HG02571 (cell line): ENCODE results near the gene ARSD.
"Not testable (repeated sequence)": the region's sequence is repeated elsewhere in the genome, so short reads cannot be mapped to it uniquely, and the experiment has no call there.

ENCODE experiments used
- ATAC-seq: cut with Tn5 transposase; IDR thresholded peaks from one replicate; pipeline ENCODE4 v1.9.1; 2021; ENCODE audit warnings: mild to moderate bottlenecking, moderate library complexity; ENCODE audit not compliant: unreplicated experiment

ARSD gene, protein sequence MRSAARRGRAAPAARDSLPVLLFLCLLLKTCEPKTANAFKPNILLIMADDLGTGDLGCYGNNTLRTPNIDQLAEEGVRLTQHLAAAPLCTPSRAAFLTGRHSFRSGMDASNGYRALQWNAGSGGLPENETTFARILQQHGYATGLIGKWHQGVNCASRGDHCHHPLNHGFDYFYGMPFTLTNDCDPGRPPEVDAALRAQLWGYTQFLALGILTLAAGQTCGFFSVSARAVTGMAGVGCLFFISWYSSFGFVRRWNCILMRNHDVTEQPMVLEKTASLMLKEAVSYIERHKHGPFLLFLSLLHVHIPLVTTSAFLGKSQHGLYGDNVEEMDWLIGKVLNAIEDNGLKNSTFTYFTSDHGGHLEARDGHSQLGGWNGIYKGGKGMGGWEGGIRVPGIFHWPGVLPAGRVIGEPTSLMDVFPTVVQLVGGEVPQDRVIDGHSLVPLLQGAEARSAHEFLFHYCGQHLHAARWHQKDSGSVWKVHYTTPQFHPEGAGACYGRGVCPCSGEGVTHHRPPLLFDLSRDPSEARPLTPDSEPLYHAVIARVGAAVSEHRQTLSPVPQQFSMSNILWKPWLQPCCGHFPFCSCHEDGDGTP

GRCh38 chrX:2928583-2929434 lies at the start of gene ARSD:
Gene ARSD (minus strand): TSS chrX:2929339. CDS start chrX:2929275, 64 bp downstream.
- peak; percentile 82 for ATAC-seq

DNA sequence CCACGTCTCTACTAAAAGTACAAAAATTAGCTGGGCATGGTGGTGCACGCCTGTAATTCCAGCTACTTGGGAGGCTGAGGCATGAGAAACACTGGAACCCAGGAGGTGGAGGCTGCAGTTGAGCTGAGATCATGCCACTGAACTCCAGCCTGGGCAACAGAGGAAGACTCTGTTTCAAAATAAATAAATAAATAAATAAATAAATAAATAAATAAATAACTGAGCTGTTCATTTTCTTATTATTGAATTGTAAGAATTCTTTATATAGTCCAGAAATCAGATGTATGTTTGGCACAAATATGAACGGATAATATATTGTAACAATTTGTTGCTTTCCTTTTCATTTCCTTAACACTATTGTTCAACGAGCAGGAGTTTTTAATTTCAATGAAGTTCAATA lies 49.5 kb upstream of the ARSD start:
- ATAC-seq = not testable (repeated sequence)

DNA sequence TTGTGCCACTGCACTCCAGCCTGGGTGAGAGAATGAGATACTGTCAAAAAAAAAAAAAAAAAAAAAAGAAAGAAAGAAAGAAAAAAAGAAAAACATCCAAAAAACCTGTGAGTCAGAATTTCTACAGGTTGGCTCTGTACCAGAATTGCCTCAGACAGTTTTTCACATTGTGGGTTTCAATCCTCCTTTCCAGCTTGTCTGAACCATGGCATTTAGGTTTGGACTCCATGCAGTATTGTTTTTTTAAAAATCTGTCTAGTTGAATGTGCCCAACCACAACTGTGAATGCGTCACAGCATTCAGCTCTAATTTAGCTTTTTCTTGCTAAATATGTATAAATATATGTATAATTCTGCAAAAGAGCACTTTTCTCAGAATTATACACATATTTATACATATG lies 45.8 kb upstream of the ARSD start:
- ATAC-seq = no peak

DNA sequence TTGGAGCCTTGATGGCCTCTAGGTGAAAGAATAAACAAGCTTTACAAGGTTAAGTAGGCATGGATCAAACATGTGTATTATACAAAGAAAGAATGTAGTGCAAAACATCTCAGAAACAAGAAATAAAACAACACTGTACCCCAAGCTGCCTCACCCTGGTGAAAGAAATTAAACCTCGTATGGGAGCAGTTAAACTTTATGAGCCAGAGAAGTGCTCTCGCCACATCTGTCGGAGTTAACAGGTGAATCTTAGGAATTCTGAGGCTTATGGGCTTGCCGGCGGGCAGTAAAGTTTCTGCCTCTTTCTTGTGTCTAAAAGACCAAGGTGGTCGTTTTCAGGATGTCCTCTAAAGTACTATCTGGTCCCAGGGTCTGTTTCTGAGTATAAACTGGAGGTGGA lies 43.3 kb upstream of the ARSD start:
- ATAC-seq = no peak

DNA sequence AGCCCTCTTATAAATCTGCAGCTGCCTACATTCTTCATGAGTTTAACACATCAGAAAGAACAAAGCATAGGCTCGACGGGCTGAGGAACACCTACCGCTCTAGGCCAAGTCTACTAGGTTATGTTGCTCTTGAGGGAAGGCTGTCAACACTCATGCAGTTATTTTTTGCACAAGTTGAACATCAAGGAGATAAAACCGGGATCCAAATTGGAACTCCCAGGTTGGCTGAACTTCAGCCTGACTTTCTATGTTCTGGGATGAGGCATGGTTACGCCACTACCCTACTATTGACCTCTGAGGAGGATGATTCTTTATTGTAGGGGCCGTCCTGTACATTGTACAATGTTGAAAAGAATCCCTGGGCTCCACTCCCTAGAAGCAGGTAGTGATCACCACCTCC lies 39.9 kb upstream of the ARSD start:
- ATAC-seq = no peak

DNA sequence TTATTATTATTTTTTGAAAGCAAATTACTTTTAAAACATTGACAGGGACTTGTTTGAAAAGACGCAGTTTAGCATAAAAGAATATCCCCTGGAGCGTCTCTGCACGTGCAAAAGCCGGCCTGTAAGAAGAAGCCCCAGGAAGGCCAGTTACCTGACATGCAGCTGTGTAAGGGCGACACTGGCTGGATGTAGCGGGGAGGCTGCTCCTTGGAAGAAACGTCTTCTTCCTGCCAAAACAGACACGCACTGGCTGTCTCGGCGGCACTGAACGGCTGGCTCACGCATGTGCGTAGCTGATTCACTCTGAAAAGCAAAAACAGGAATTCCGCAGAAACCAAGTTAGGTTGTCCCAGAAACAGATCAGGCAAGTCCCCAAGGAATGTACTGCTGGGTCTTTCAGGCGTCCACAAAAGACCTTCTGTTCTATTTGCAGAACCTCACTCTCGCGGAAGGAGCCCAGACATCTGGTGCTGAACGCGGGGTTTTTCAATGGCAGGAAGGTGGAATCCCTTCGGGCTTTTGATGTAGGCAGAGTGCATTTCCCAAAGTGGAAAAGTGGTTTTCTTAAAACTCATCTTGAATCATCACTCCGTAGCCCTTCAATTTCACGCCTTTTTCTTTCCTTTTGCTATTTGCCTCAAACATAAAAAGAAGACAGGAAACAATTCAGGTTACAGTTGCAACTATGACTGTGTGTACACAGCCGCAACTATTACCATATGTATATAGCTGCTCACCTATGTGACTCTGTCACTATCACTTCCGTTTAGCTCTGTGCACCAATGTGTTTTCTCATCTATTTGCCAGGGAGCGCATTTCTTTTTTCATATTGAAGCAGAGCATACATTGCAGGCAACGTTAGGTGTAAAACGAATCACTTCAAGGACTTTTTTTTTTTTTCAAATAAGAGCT lies 39.1 kb upstream of the ARSD start:
- no peak for ATAC-seq

GRCh38 chrX:2967584-2967983 lies 38.4 kb upstream of the ARSD start:
- ATAC-seq = no peak

DNA sequence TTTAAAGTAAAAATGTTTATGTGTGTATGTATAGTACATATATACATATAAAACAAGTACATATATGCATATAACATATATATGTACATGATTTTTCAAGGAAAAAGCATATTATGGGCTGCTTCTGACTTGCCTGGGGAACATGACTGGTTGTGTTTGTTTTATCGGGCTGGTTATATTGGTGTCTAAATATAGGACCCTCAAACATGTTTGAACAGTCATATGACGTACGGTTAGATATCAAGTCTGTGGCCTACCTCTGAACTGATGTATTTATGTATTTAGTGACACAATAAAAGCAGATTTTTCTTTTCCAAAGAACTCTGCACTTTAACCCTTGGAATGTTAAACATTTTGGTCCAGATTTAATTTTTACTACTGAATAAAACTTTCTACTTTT lies 37.9 kb upstream of the ARSD start:
- no peak for ATAC-seq

DNA sequence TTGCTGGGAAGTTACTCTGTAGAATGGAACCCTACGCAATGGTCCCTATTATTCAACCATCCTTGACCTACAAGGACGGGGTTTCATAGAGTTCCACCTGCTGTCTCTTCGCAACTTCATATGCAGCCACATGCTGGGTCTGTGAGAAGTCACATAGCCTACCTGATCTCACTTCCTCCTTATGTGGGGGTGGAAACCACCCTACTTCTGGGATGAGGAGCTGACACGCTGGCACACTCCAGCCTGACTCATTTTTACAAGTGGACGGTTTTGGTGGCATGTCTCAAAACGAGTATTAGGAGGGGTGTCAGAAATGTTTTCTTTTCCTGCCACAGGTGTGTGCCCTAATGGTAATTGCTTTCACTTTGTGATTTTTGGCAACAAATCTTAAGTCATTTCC lies 36.8 kb upstream of the ARSD start:
- no peak for ATAC-seq

DNA sequence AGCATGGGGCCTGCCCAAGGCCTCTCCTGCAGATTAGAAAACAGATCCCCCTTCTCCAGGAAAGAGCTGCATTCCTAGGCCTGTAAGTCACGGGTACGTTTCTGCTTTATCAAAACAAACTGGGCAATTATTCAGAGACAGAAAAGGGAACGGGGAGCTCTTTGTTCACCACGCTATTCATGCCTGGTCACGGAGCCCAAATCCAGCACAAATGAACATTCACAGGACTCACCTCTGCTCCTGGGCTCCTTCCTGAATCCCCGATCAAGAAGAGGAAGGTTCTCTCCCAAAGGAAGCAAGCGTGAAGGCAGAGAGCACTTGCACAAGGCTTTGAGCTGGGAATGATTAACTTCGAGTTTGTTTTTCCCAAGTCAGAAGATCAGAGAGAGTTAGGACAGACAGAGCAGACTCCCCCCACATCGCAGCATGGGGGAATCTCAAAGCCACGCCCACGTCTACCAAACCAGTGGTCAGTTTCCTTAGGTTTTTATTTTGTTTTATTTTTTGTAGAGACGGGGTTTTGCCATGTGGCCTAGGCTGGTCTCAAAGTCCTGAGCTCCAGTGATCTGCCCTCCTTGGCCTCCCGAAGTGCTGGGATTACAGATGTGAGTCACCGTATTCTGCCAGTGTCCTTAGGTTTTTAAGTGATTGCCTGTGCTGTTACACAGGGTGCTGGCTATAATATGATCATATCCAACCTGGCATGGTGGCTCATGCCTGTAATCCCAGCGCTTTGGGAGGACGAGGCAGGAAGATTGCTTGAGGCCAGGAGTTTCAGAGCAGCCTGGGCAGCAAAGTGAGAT lies 35.1 kb upstream of the ARSD start:
- ATAC-seq = not testable (repeated sequence)

DNA sequence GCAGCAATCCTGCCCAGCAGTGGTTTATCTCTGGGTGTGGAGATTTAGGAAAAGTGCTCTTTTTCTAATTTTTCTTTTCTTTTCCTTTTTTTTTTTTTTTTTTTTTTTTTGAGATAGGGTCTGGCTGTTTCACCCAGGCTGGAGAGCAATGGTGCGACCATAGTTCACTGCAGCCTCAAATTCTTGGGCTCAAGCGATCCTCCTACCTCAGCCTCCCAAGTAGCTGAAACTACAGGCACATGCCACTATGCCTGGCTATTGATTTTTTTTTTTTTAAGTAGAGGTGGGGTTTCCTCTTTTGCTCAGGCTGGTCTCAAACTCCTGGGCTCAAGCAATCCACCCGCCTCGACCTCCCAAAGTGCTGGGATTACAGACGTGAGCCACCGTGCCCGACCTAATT lies 34.3 kb upstream of the ARSD start:
- ATAC-seq = not testable (repeated sequence)

- no peak for ATAC-seq
These were observed 33.2 kb upstream of the ARSD start for GRCh38 chrX:2962381-2962780.

DNA sequence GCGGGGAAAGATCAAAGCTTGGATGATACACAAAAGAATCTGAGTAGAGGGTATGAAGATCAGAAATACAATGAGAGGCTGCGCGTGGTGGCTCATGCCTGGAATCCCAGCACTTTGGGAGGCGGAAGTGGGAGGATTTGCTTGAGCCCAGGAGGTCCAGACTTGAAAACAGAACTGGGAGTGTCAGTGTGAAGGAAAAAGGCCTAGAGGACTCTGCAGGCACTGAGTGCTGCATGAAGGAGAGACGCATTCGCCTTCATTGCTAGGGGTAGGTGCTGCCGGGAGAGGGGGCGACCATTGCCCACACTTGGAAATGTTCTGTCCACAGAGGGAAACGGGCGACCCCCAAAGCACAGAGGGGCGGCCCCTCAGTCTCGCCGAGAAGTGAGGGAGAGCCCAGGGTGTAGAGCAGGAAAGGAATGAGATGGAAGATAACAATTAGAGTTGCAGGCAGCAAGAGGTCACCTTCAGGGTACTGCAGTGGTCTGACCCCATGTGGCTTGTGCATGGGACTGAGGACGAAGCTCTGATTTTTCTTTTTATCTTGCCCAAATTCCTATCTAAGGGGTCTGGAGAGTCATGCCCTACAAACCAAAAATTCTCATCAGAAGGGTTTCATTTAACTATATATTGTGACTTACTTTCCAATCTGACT lies 31.8 kb upstream of the ARSD start:
- no peak for ATAC-seq

DNA sequence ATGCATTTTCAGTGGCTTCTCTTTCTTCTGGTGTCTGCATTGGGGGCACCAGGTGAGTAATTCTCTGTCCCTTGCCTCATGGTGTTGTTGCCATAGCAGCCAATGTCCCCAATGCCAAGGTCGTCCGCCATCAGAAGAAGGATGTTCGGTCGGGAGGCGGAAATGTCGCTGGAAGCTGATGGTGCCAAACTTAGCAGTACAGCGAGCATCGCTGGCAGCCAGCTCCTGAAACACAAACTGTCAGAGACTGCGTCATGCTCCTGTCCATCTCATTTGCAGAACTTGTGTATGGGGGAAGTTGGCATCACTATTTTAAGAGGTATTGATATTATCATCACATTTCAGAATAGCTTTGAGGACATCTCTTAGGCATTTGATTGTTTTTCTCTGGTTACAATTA lies 29.1 kb upstream of the ARSD start:
- no peak for ATAC-seq

GRCh38 chrX:2955838-2956237 lies 26.7 kb upstream of the ARSD start:
- ATAC-seq = no peak

DNA sequence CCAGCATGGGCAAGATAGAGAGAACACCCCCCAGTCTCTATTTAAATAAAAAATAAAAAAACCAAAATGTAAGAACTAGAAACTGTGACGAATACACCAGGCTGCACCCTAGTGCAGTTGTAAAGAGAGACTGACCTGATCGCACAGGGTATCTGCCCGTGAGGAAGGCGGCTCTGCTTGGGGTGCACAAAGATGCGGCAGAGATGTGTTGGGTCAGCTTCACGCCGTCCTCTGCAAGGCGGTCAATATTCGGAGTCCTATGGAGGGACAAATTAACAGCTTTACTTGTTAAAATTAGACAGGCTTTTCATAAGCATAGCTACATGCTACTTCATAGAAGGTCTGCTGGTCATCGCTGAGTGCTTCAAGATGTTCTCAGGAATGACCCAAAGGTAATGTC lies 26.1 kb upstream of the ARSD start:
- ATAC-seq = no peak

- no peak for ATAC-seq
These were observed 25.4 kb upstream of the ARSD start for GRCh38 chrX:2954541-2954940.

- ATAC-seq = not testable (repeated sequence)
These were observed 8.8 kb upstream of the ARSD start for GRCh38 chrX:2937942-2938341.
